H1 (cell line): ENCODE measurements around the gene GLRX5. TPM values are rescaled to one million over a fixed set of nuclear protein-coding genes. Genes with fewer than 3 reads are reported as not detected.

Experiments
- CTCF ChIA-PET: fragments of 300-600 bp; sonication (Branson Sonifier 250); formaldehyde crosslinking; loops from one replicate; lab custom pipeline; 2021; ENCODE audit not compliant: partially characterized antibody; lab: Charles Lee
- POLR2A ChIA-PET: fragments of 300-600 bp; sonication (Branson Sonifier 250); formaldehyde crosslinking; loops from one replicate; lab custom pipeline; 2021; ENCODE audit warnings: inconsistent platforms; ENCODE audit not compliant: partially characterized antibody; lab: Charles Lee
- DNase-seq, 2 experiments: peaks; one replicate each; pipeline versions ENCODE4 v3.0.0 to v3.0.0-alpha.2; 2010 to 2022; ENCODE audit warnings: low spot score in 2 of 2, low read depth in 1 of 2, mixed read lengths in 1 of 2
- FAIRE-seq: peaks from 2 replicates; lab custom pipeline; 2011; peaks lifted over from hg19 to GRCh38; lab: Jason Lieb, UNC
- H2AFZ ChIP-seq: 2 replicates; pipeline ENCODE4 v1.8.1; 2012; ENCODE audit warnings: low read length, inconsistent platforms
- H2AK5ac ChIP-seq: 2 replicates; pipeline ENCODE4 v1.6.1; 2013; ENCODE audit warnings: low read depth, low read length
- H2BK120ac ChIP-seq: replicated peaks from 2 replicates; pipeline ENCODE3; 2013; ENCODE audit warnings: low read depth, low read length, inconsistent platforms
- H2BK12ac ChIP-seq: 2 replicates; pipeline ENCODE4 v1.6.1; 2013; ENCODE audit warnings: low read depth, low read length
- H2BK15ac ChIP-seq: 2 replicates; pipeline ENCODE4 v1.6.1; 2013; ENCODE audit warnings: low read length
- H2BK20ac ChIP-seq: 2 replicates; pipeline ENCODE4 v1.6.1; 2013; ENCODE audit warnings: low read length
- H2BK5ac ChIP-seq: 2 replicates; pipeline ENCODE4 v1.6.1; 2013; ENCODE audit warnings: low read depth, low read length
- H3K14ac ChIP-seq: 2 replicates; pipeline ENCODE4 v1.6.1; 2013; ENCODE audit warnings: inconsistent platforms; ENCODE audit not compliant: insufficient read length
- H3K18ac ChIP-seq: 2 replicates; pipeline ENCODE4 v1.6.1; 2013; ENCODE audit warnings: low read length; ENCODE audit errors: extremely low read depth
- H3K23ac ChIP-seq: 2 replicates; pipeline ENCODE4 v1.6.1; 2013; ENCODE audit warnings: inconsistent platforms; ENCODE audit not compliant: insufficient read length
- H3K23me2 ChIP-seq: 2 replicates; pipeline ENCODE4 v1.6.1; 2013; ENCODE audit warnings: low read depth, low read length
- H3K27ac ChIP-seq: 2 replicates; pipeline ENCODE4 v1.6.1; 2011; ENCODE audit warnings: low read depth, low read length, inconsistent platforms
- H3K27me3 ChIP-seq, 4 experiments: replicated peaks in 1 of 4; 1 replicate in 1 of 4; 2 replicates in 3 of 4; pipeline versions ENCODE4 v1.6.1 to v1.8.1; 2011 to 2013; ENCODE audit warnings: low read length in 3 of 4, mild to moderate bottlenecking in 3 of 4, inconsistent platforms in 2 of 4, mixed read lengths in 2 of 4, moderate library complexity in 1 of 4; ENCODE audit not compliant: control insufficient read depth in 3 of 4, insufficient read depth in 3 of 4; ENCODE audit errors: extremely low read depth in 1 of 4
- H3K36me3 ChIP-seq, 4 experiments: 2 replicates each; pipeline versions ENCODE4 v1.6.1 to v1.8.1; 2011 to 2013; ENCODE audit warnings: mild to moderate bottlenecking in 4 of 4, low read length in 3 of 4, moderate library complexity in 2 of 4, control low read depth in 1 of 4, inconsistent platforms in 1 of 4; ENCODE audit not compliant: insufficient read depth in 4 of 4, control insufficient read depth in 2 of 4
- H3K4ac ChIP-seq: replicated peaks from 2 replicates; pipeline ENCODE3; 2013; ENCODE audit warnings: low read length, low read depth, mixed read lengths, inconsistent platforms; ENCODE audit not compliant: insufficient read length
- H3K4me1 ChIP-seq, 4 experiments: replicated peaks in 1 of 4; 1 replicate in 1 of 4; 2 replicates in 3 of 4; pipeline versions ENCODE4 v1.6.1 to v1.8.1; 2011 to 2013; ENCODE audit warnings: low read length in 3 of 4, inconsistent platforms in 2 of 4, mixed read lengths in 1 of 4; ENCODE audit not compliant: insufficient read depth in 4 of 4, control insufficient read depth in 3 of 4
- H3K4me2 ChIP-seq, 2 experiments: 2 replicates each; pipeline versions ENCODE4 v1.6.1 to v1.8.1; 2011 to 2013; ENCODE audit warnings: low read depth in 2 of 2, low read length in 2 of 2, control low read depth in 1 of 2, inconsistent platforms in 1 of 2, mild to moderate bottlenecking in 1 of 2; ENCODE audit not compliant: insufficient read depth in 1 of 2
- H3K4me3 ChIP-seq, 4 experiments: fragments of 200-600, 300-600 bp in 1 of 4; sonication (generic), shearing (Covaris generic), sonication (Bioruptor Twin) in 1 of 4; 2 replicates each; pipeline versions ENCODE4 v1.5.1 to v1.8.1; 2011 to 2016; ENCODE audit warnings: low read length in 4 of 4, low read depth in 3 of 4, control low read depth in 2 of 4, inconsistent platforms in 2 of 4, mild to moderate bottlenecking in 2 of 4, mixed read lengths in 1 of 4, moderate library complexity in 1 of 4; ENCODE audit not compliant: insufficient read depth in 2 of 4; ENCODE audit errors: extremely low read depth in 1 of 4
- H3K56ac ChIP-seq: replicated peaks from 2 replicates; pipeline ENCODE3; 2013; ENCODE audit warnings: low read depth, mild to moderate bottlenecking, mixed read lengths, low read length, inconsistent platforms; ENCODE audit not compliant: insufficient read length
- H3K79me1 ChIP-seq: 2 replicates; pipeline ENCODE4 v1.6.1; 2013; ENCODE audit warnings: low read depth, low read length, control low read depth
- H3K79me2 ChIP-seq, 2 experiments: 2 replicates each; pipeline versions ENCODE4 v1.6.1 to v1.8.1; 2012 to 2013; ENCODE audit warnings: low read length in 2 of 2, mild to moderate bottlenecking in 2 of 2, inconsistent platforms in 1 of 2; ENCODE audit not compliant: insufficient read depth in 2 of 2, control insufficient read depth in 1 of 2
- H3K9ac ChIP-seq, 4 experiments: replicated peaks in 1 of 4; 1 replicate in 1 of 4; 2 replicates in 3 of 4; pipeline versions ENCODE4 v1.6.1 to v1.8.1; 2011 to 2013; ENCODE audit warnings: low read depth in 3 of 4, low read length in 3 of 4, control low read depth in 2 of 4, mild to moderate bottlenecking in 2 of 4, moderate library complexity in 2 of 4, inconsistent platforms in 1 of 4; ENCODE audit errors: extremely low read depth in 1 of 4
- H3K9me3 ChIP-seq, 2 experiments: 2 replicates each; pipeline versions ENCODE4 v1.6.1 to v1.8.1; 2012 to 2013; ENCODE audit warnings: mild to moderate bottlenecking in 2 of 2, moderate library complexity in 2 of 2, control low read depth in 1 of 2, inconsistent platforms in 1 of 2, low read depth in 1 of 2, low read length in 1 of 2, mixed read lengths in 1 of 2; ENCODE audit not compliant: insufficient read depth in 2 of 2
- H4K20me1 ChIP-seq, 2 experiments: replicated peaks in 1 of 2; 2 replicates each; pipeline versions ENCODE3 to v1.8.1; 2011 to 2013; ENCODE audit warnings: inconsistent platforms in 2 of 2, low read length in 2 of 2, mild to moderate bottlenecking in 1 of 2; ENCODE audit not compliant: insufficient read depth in 2 of 2, control insufficient read depth in 1 of 2
- H4K5ac ChIP-seq: 2 replicates; pipeline ENCODE4 v1.6.1; 2013; ENCODE audit warnings: low read length, low read depth, mixed read lengths, inconsistent platforms; ENCODE audit not compliant: insufficient read length
- H4K8ac ChIP-seq: 2 replicates; pipeline ENCODE4 v1.8.0; 2013; ENCODE audit warnings: mild to moderate bottlenecking, moderate library complexity, low read length, inconsistent platforms; ENCODE audit not compliant: insufficient read depth; ENCODE audit errors: extremely low read depth
- H4K91ac ChIP-seq: replicated peaks from 2 replicates; pipeline ENCODE3; 2013; ENCODE audit warnings: low read length, mixed read lengths, inconsistent platforms; ENCODE audit not compliant: insufficient read length
- CHD2 ChIP-seq: IDR thresholded peaks from 2 replicates; pipeline ENCODE4 v1.6.1; 2012; ENCODE audit warnings: low read length, improper control_type of control experiment
- CTBP2 ChIP-seq: IDR thresholded peaks from 2 replicates; pipeline ENCODE4 v1.7.0; 2011; ENCODE audit warnings: borderline replicate concordance, mild to moderate bottlenecking, moderate library complexity, mixed read lengths, low read length; ENCODE audit not compliant: insufficient read depth, insufficient read length
- EGR1 ChIP-seq: IDR thresholded peaks from 2 replicates; pipeline ENCODE4 v1.6.1; 2011; ENCODE audit warnings: low read depth, low read length, borderline replicate concordance
- HDAC6 ChIP-seq: IDR thresholded peaks from one replicate; pipeline ENCODE4 v1.7.1; 2012; ENCODE audit warnings: low read depth, mild to moderate bottlenecking, inconsistent platforms, low read length, moderate library complexity
- KDM1A ChIP-seq: fragments of 200-600, 300-600 bp; sonication (generic); IDR thresholded peaks from 2 replicates; pipeline ENCODE4 v1.7.1; 2016; ENCODE audit warnings: mild to moderate bottlenecking, low read length, borderline replicate concordance
- KDM4A ChIP-seq: IDR thresholded peaks from one replicate; pipeline ENCODE4 v1.7.1; 2012; ENCODE audit warnings: low read depth, mild to moderate bottlenecking, moderate library complexity, low read length, inconsistent platforms; ENCODE audit not compliant: severe bottlenecking
- MAFK ChIP-seq: IDR thresholded peaks from 2 replicates; pipeline ENCODE4 v1.6.1; 2012; ENCODE audit warnings: low read depth, mild to moderate bottlenecking, improper control_type of control experiment, low read length
- NANOG ChIP-seq: IDR thresholded peaks from 2 replicates; pipeline ENCODE4 v1.6.1; 2011; ENCODE audit warnings: low read length, low read depth, mild to moderate bottlenecking, inconsistent platforms; ENCODE audit not compliant: insufficient read depth, poor library complexity, severe bottlenecking
- POU5F1 ChIP-seq: IDR thresholded peaks from 2 replicates; pipeline ENCODE4 v1.6.1; 2011; ENCODE audit warnings: low read depth, mild to moderate bottlenecking, low read length, moderate library complexity
- RNF2 ChIP-seq: fragments of 200-900, 300-1000 bp; sonication (generic); IDR thresholded peaks from 2 replicates; pipeline ENCODE4 v1.7.1; 2016; ENCODE audit warnings: borderline replicate concordance, low read depth, mild to moderate bottlenecking, antibody characterized with exemption, low read length; ENCODE audit not compliant: poor library complexity, severe bottlenecking; ENCODE audit errors: missing control alignments
- SIRT6 ChIP-seq: IDR thresholded peaks from one replicate; pipeline ENCODE4 v1.7.1; 2012; ENCODE audit warnings: low read length, inconsistent platforms
- TBP ChIP-seq: IDR thresholded peaks from 2 replicates; pipeline ENCODE4 v1.6.1; 2011; ENCODE audit warnings: low read depth, low read length, improper control_type of control experiment
- WGBS, 2 experiments: shearing (Covaris generic) in 1 of 2; methylation state at CpG; one replicate each; pipeline versions ENCODE4 v1.1.6 to v1.1.7; 2013 to 2015; ENCODE audit warnings: low lambda C conversion rate in 2 of 2, mixed read lengths in 2 of 2, inconsistent platforms in 1 of 2, low coverage in 1 of 2, missing lambda C conversion rate in 1 of 2; ENCODE audit not compliant: insufficient replicate concordance in 2 of 2, insufficient coverage in 1 of 2, insufficient read length in 1 of 2; ENCODE audit errors: extremely low coverage in 1 of 2, missing lambda C conversion rate in 1 of 2; 5-methylcytosine and 5-hydroxymethylcytosine counted together
- polyA plus RNA-seq, 7 experiments: library from polyadenylated mRNA; depleted of rRNA in 3 of 7; stranded (reverse) in 5 of 7; unstranded in 2 of 7; fragments of >200 nt in 5 of 7; fragments of 200-250 nt in 2 of 7; gene quantifications; 1 replicate in 5 of 7; 2 replicates in 1 of 7; 4 replicates in 1 of 7; pipeline versions ENCODE4 v1.2.1 to v1.2.3, GENCODE V29; 2011 to 2013; ENCODE audit warnings: missing spikeins in 2 of 7, mixed read lengths in 2 of 7
- total RNA-seq: library from RNA; stranded (reverse); fragmentation: NEBNext Ultra II Directional; extraction: Animal tissue kit (Norgen Biotek cat#: 25700); gene quantifications from 2 replicates; pipeline ENCODE4 v1.2.1, GENCODE V29; 2021
- TF ChIP-seq, protein P1 (sequence below): IDR thresholded peaks from 2 replicates; pipeline ENCODE4 v1.6.1; 2012; ENCODE audit warnings: inconsistent platforms

Gene GLRX5
- total and polyA plus RNA-seq, 2 of the 8 experiments (the other 6 are each of a cell fraction or from before 2014, with no cell fraction given): 70.1 to 88.8 TPM

DNA sequence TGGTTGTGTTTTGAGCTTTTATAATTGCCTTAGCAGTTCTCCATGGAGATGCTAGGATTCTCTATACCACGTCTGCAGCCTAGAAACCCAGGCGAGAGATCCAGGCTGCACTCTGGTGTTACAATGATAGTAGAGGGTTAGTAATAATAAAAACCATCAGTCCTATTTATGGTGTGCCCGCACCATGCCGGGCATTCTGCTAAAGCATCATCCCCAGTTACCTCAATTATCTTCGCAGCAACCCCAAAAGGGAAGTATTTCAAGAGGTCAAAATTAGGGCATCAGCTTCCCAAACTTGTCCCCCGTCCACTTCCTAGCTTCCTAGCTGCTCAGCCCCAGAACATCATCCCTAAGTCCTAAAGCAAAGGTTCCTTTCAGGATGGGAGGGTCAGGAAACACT lies 21.6 kb upstream of the GLRX5 start:
- no peak overlapping the region for H4K5ac ChIP-seq
- no peak overlapping the region for H2AFZ ChIP-seq
- H2BK120ac ChIP-seq: no peak overlapping the region
- H2BK15ac ChIP-seq: no peak overlapping the region
- no peak overlapping the region for H3K23ac ChIP-seq
- H4K8ac ChIP-seq: no peak overlapping the region
- H3K56ac ChIP-seq: no peak overlapping the region
- H3K27ac ChIP-seq: no peak overlapping the region
- no peak overlapping the region for H3K4ac ChIP-seq
- no peak overlapping the region for H3K4me2 ChIP-seq
- H3K79me2 ChIP-seq: no peaks in the 10 kb centered on the region
- no peak overlapping the region for H2BK5ac ChIP-seq
- H3K36me3 ChIP-seq: no peaks in the 10 kb centered on the region
- peaks cover 0 to 22% (median 8%) of the 10 kb centered on the region in 4 experiments; a peak in 5 of 7 replicates for H3K4me1 ChIP-seq
- H2BK20ac ChIP-seq: no peak overlapping the region
- no peak overlapping the region for H2BK12ac ChIP-seq
- peaks cover 4 to 31% (median 27%) of the 10 kb centered on the region in 4 experiments for H3K27me3 ChIP-seq
- TF ChIP-seq HDAC6 (no peak), SIRT6 (no peak), NANOG (no peak), EGR1 (no peak), MAFK (no peak), TBP (no peak), CTBP2 (no peak), RNF2 (no peak), KDM1A (no peak), CHD2 (no peak), POU5F1 (no peak), KDM4A (no peak)
- TF ChIP-seq, protein P1, sequence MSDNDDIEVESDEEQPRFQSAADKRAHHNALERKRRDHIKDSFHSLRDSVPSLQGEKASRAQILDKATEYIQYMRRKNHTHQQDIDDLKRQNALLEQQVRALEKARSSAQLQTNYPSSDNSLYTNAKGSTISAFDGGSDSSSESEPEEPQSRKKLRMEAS: no peak
- FAIRE-seq: no peak
- H3K4me3 ChIP-seq: no peak overlapping the region
- no peak overlapping the region for H3K18ac ChIP-seq
- peaks cover 12% of the 10 kb centered on the region for H3K23me2 ChIP-seq
- H4K20me1 ChIP-seq: peaks cover 0 to 4% of the 10 kb centered on the region in 2 experiments
- H3K14ac ChIP-seq: no peak overlapping the region
- ChIA-PET POLR2A (interaction anchor here (0.6 kb wide), 1 partner anchor 31 kb away, joined by 3 read pairs; no protein-coding TSS in a partner anchor), CTCF (interaction anchor here (0.9 to 6.4 kb wide), 8 partner anchors 9 to 81 kb away, joined by 3 to 32 read pairs (median 5); no protein-coding TSS in a partner anchor)
- 91% methylated on average over 6 of the region's 6 CpGs; no CpG with 5 or more reads in 1 of the 2 experiments for WGBS, 2 experiments
- no peak for DNase-seq
- H3K9me3 ChIP-seq: no peaks in the 10 kb centered on the region
- no peaks in the 10 kb centered on the region for H3K79me1 ChIP-seq
- H2AK5ac ChIP-seq: no peak overlapping the region
- no peak overlapping the region for H3K9ac ChIP-seq
- H4K91ac ChIP-seq: no peak overlapping the region
